GM23338 (cell line): ENCODE measurements around the gene CHST2. TPM values are rescaled to one million over a fixed set of nuclear protein-coding genes. Genes with fewer than 3 reads are reported as not detected.

Experiments
- ATAC-seq: fragments of 200-7000 bp; cut with Tn5 transposase; 3 replicates; pipeline ENCODE4 v1.9.1; 2020
- DNase-seq: peaks from one replicate; pipeline ENCODE4 v3.0.0-alpha.2; 2015; ENCODE audit warnings: low spot score
- H2AFZ ChIP-seq: fragments of 200-600 bp; sonication (generic); 2 replicates; pipeline ENCODE4 v1.8.0; 2016; ENCODE audit warnings: antibody characterized with exemption, mild to moderate bottlenecking, moderate library complexity
- H3F3A ChIP-seq: fragments of 200-600 bp; sonication (generic); replicated peaks from 2 replicates; pipeline ENCODE4 v1.8.0; 2017; ENCODE audit warnings: antibody characterized with exemption, mixed run types, low read depth
- H3K27ac ChIP-seq: fragments of 200-600 bp; sonication (generic); 2 replicates; pipeline ENCODE4 v1.6.1; 2016; ENCODE audit warnings: low read depth
- H3K27me3 ChIP-seq: fragments of 200-600 bp; sonication (generic); 2 replicates; pipeline ENCODE4 v1.8.0; 2016; ENCODE audit warnings: mild to moderate bottlenecking, mixed run types, moderate library complexity; ENCODE audit not compliant: insufficient read depth
- H3K36me3 ChIP-seq: fragments of 200-600 bp; sonication (generic); 2 replicates; pipeline ENCODE4 v1.8.0; 2016; ENCODE audit warnings: mild to moderate bottlenecking; ENCODE audit not compliant: insufficient read depth
- H3K4me1 ChIP-seq: fragments of 200-600 bp; sonication (generic); 2 replicates; pipeline ENCODE4 v1.8.0; 2016; ENCODE audit warnings: mild to moderate bottlenecking, moderate library complexity; ENCODE audit not compliant: insufficient read depth
- H3K4me2 ChIP-seq: fragments of 200-600 bp; sonication (generic); 2 replicates; pipeline ENCODE4 v1.7.1; 2017; ENCODE audit warnings: mixed run types
- H3K4me3 ChIP-seq: fragments of 200-600 bp; sonication (generic); 2 replicates; pipeline ENCODE4 v1.6.1; 2016; ENCODE audit warnings: mixed run types
- H3K79me2 ChIP-seq: fragments of 200-600 bp; sonication (generic); replicated peaks from 2 replicates; pipeline ENCODE4 v1.8.0; 2017; ENCODE audit warnings: mild to moderate bottlenecking; ENCODE audit not compliant: insufficient read depth
- H3K9me2 ChIP-seq: fragments of 200-600 bp; sonication (generic); 2 replicates; pipeline ENCODE4 v1.8.0; 2017; ENCODE audit not compliant: insufficient read depth
- H4K20me1 ChIP-seq: fragments of 200-600 bp; sonication (generic); replicated peaks from 2 replicates; pipeline ENCODE4 v1.8.0; 2017; ENCODE audit warnings: mild to moderate bottlenecking; ENCODE audit not compliant: insufficient read depth
- H3K27ac Mint-ChIP-seq: 2 replicates; pipeline ENCODE4 v1.8.0; 2020; ENCODE audit warnings: inconsistent platforms, mild to moderate bottlenecking, moderate library complexity, mixed read lengths
- H3K27me3 Mint-ChIP-seq: 3 replicates; pipeline ENCODE4 v1.8.0; 2022; ENCODE audit warnings: low read depth, mild to moderate bottlenecking, moderate library complexity, mixed read lengths, inconsistent platforms; ENCODE audit not compliant: insufficient read depth, poor library complexity
- H3K36me3 Mint-ChIP-seq: 3 replicates; pipeline ENCODE4 v1.8.0; 2021; ENCODE audit warnings: low read depth, mild to moderate bottlenecking, inconsistent platforms, moderate library complexity, mixed read lengths
- H3K4me1 Mint-ChIP-seq: 3 replicates; pipeline ENCODE4 v1.8.0; 2020; ENCODE audit warnings: mild to moderate bottlenecking, inconsistent platforms, mixed read lengths
- H3K4me3 Mint-ChIP-seq: 3 replicates; pipeline ENCODE4 v1.8.0; 2021; ENCODE audit warnings: moderate library complexity, mild to moderate bottlenecking, inconsistent platforms, mixed read lengths
- H3K9me3 Mint-ChIP-seq: 3 replicates; pipeline ENCODE4 v1.8.0; 2020; ENCODE audit warnings: moderate library complexity, mild to moderate bottlenecking, inconsistent platforms, mixed read lengths
- EZH2 ChIP-seq: fragments of 200-600 bp; sonication (generic); IDR thresholded peaks from one replicate; pipeline ENCODE4 v1.8.0; 2017; ENCODE audit warnings: antibody characterized with exemption, mild to moderate bottlenecking, low read depth; ENCODE audit not compliant: unreplicated experiment
- EZH2phosphoT487 ChIP-seq: fragments of 200-600 bp; sonication (generic); IDR thresholded peaks from one replicate; pipeline ENCODE4 v1.8.1; 2018; ENCODE audit warnings: antibody characterized with exemption; ENCODE audit not compliant: unreplicated experiment
- JUNB ChIP-seq: IDR thresholded peaks from one replicate; pipeline ENCODE4 v1.6.1; 2016; ENCODE audit warnings: antibody characterized with exemption; ENCODE audit not compliant: unreplicated experiment
- NANOG ChIP-seq: IDR thresholded peaks from 2 replicates; pipeline ENCODE4 v1.6.1; 2016; ENCODE audit warnings: antibody characterized with exemption, borderline replicate concordance
- POLR2AphosphoS5 ChIP-seq: IDR thresholded peaks from 2 replicates; pipeline ENCODE4 v1.6.1; 2016; ENCODE audit warnings: antibody characterized with exemption, low read depth
- STAT1 ChIP-seq: IDR thresholded peaks from one replicate; pipeline ENCODE4 v1.6.1; 2016; ENCODE audit warnings: antibody characterized with exemption; ENCODE audit not compliant: unreplicated experiment
- ZNF114 ChIP-seq: fragments of 250-450 bp; sonication (Bioruptor Pico); IDR thresholded peaks from 2 replicates; pipeline ENCODE4 v1.5.0; 2020; ENCODE audit warnings: mild to moderate bottlenecking, moderate library complexity
- ZNF331 ChIP-seq: fragments of 250-450 bp; sonication (Bioruptor Pico); IDR thresholded peaks from 2 replicates; pipeline ENCODE4 v1.5.0; 2020; ENCODE audit warnings: low read depth, mild to moderate bottlenecking, moderate library complexity
- polyA plus RNA-seq: library from polyadenylated mRNA; unstranded; fragments of >200 nt; fragmentation: Nextera tagmentation; extraction: Ambion mirVana; gene quantifications from 2 replicates; pipeline ENCODE4 v1.2.1, GENCODE V29; 2016
- total RNA-seq: library from RNA; depleted of rRNA; stranded (reverse); fragments of >200 nt; shearing (Covaris generic); gene quantifications from 2 replicates; pipeline ENCODE4 v1.2.3, GENCODE V29; 2014
- TF ChIP-seq, protein P1 (sequence below): IDR thresholded peaks from 2 replicates; pipeline ENCODE4 v1.6.1; 2016; ENCODE audit warnings: antibody characterized with exemption
- TF ChIP-seq, protein P2 (sequence below): fragments of 250-450 bp; sonication (Bioruptor Pico); IDR thresholded peaks from 2 replicates; pipeline ENCODE4 v1.5.0; 2020; ENCODE audit warnings: mild to moderate bottlenecking, moderate library complexity

The CHST2 gene
- total and polyA plus RNA-seq, 2 experiments from 2014 or later = 4.1 to 28.3 TPM

DNA sequence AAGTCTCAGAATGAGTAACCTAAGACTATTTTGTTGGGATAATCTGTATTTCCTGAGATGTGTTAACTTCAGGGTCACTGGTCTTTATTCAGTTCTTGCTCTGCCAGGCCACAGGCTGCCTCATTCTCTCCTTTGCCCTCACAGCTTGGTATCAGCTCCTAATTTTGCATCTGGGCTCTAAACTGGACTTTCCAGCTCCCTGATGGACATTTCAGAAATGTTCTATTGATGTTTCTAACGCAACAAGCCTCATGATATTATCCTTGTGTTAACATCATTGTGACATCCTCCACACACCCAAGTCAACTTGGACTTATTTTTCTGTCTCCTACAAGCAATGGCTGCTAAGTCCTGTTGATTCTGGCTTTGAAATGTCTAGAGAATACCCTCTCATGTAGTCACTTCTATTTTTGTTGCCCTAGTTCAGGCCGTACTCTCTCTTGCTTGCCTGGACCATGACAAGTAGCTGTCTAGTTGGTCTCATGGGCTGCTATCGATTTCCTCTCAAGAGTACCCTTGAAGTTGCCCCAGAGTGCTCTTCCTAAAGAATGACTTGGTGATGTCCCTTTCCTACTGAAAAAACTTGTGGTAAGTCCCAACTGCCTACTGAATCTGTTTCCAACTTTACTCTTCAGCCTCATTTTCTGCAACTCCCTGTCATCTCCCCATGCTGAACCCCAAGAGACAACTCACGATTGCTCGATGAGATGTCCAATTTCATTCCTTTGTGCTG, 52.7 kb downstream of the CHST2 start:
- ATAC-seq = no peak
- Mint-ChIP-seq H3K27me3 (peaks cover 7% of the 10 kb centered on the region), H3K4me3 (no peak overlapping the region), H3K4me1 (no peaks in the 10 kb centered on the region), H3K36me3 (peaks cover 12% of the 10 kb centered on the region), H3K9me3 (peaks cover 22% of the 10 kb centered on the region), H3K27ac (no peak overlapping the region)
- no peaks in the 10 kb centered on the region for H3F3A ChIP-seq
- H3K4me1 ChIP-seq = no peaks in the 10 kb centered on the region
- no peak overlapping the region for H2AFZ ChIP-seq
- TF ChIP-seq STAT1 (no peak), POLR2AphosphoS5 (no peak)
- no peaks in the 10 kb centered on the region for H3K79me2 ChIP-seq
- no peaks in the 10 kb centered on the region for H3K27me3 ChIP-seq
- peaks cover 5% of the 10 kb centered on the region for H3K9me2 ChIP-seq
- H3K36me3 ChIP-seq = no peaks in the 10 kb centered on the region
- H3K4me2 ChIP-seq = no peak overlapping the region
- H3K27ac ChIP-seq = no peak overlapping the region
- H4K20me1 ChIP-seq = no peaks in the 10 kb centered on the region
- no peak overlapping the region for H3K4me3 ChIP-seq
- no peak for DNase-seq

DNA sequence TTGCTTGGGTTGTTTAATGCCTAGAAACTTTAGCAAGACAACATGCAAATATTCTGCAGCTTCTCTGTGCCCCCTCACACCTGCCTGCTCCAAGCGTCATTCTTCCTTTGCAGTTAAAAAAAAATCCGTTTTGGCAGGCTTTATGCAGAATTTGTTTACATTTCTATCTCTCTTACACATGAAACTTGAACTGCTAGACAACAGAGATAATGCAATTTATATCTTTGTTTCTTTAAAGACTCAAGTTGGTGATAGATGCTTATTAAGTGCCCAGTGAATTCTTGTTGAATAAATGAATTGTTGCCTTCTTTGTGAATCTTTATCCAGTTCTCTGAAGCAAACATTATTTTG, 53.2 kb downstream of the CHST2 start:
- Mint-ChIP-seq H3K4me3 (no peak overlapping the region), H3K27ac (no peak overlapping the region), H3K9me3 (peaks cover 22% of the 10 kb centered on the region), H3K36me3 (peaks cover 12% of the 10 kb centered on the region), H3K27me3 (peaks cover 9% of the 10 kb centered on the region), H3K4me1 (no peaks in the 10 kb centered on the region)
- Histone ChIP-seq H3K4me2 (no peak overlapping the region), H3F3A (no peaks in the 10 kb centered on the region), H3K4me3 (no peak overlapping the region), H3K36me3 (no peaks in the 10 kb centered on the region), H3K27me3 (no peaks in the 10 kb centered on the region), H3K4me1 (no peaks in the 10 kb centered on the region), H3K9me2 (peaks cover 5% of the 10 kb centered on the region), H3K27ac (no peak overlapping the region), H4K20me1 (no peaks in the 10 kb centered on the region), H2AFZ (no peak overlapping the region), H3K79me2 (no peaks in the 10 kb centered on the region)
- ATAC-seq = no peak
- TF ChIP-seq ZNF114 (CRISPR knock-in tag) (no peak), NANOG (no peak)
- no peak for DNase-seq

DNA sequence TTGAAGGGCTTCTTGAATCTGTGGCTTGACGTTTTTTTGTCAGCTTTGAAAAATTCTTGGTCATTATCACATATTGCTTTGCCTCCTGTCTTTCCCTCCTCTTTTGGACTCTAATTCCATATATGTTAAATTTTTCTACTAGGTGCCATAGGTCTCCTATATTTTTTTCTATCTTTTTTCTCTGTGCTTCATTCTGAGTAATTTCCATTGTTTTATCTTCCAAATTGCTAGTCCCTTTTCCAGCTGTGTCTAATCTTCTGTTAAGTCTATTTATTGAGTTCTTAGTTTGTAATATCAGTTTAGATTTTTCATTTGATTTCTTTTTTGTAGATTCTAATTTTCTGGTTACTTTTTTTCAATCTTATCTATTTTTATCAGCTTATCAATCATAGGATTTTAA, 53.7 kb downstream of the CHST2 start:
- H3K9me3 Mint-ChIP-seq = peaks cover 22% of the 10 kb centered on the region
- H3K27ac Mint-ChIP-seq = no peak overlapping the region
- Histone ChIP-seq H3K36me3 (no peaks in the 10 kb centered on the region), H4K20me1 (no peaks in the 10 kb centered on the region), H3K9me2 (peaks cover 4% of the 10 kb centered on the region), H2AFZ (no peak overlapping the region), H3F3A (no peaks in the 10 kb centered on the region), H3K27ac (no peak overlapping the region), H3K4me2 (no peak overlapping the region), H3K27me3 (no peaks in the 10 kb centered on the region), H3K79me2 (no peaks in the 10 kb centered on the region), H3K4me1 (no peaks in the 10 kb centered on the region), H3K4me3 (no peak overlapping the region)
- no peak overlapping the region for H3K4me3 Mint-ChIP-seq
- no peaks in the 10 kb centered on the region for H3K4me1 Mint-ChIP-seq
- peaks cover 9% of the 10 kb centered on the region for H3K27me3 Mint-ChIP-seq
- peaks cover 12% of the 10 kb centered on the region for H3K36me3 Mint-ChIP-seq
- DNase-seq (no peak), ATAC-seq (no peak)
- TF ChIP-seq ZNF331 (CRISPR knock-in tag) (no peak), STAT1 (no peak), JUNB (no peak), EZH2phosphoT487 (no peak), EZH2 (no peak), NANOG (no peak)
- TF ChIP-seq, protein P1, sequence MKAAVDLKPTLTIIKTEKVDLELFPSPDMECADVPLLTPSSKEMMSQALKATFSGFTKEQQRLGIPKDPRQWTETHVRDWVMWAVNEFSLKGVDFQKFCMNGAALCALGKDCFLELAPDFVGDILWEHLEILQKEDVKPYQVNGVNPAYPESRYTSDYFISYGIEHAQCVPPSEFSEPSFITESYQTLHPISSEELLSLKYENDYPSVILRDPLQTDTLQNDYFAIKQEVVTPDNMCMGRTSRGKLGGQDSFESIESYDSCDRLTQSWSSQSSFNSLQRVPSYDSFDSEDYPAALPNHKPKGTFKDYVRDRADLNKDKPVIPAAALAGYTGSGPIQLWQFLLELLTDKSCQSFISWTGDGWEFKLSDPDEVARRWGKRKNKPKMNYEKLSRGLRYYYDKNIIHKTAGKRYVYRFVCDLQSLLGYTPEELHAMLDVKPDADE = no peak
- TF ChIP-seq, protein P2, sequence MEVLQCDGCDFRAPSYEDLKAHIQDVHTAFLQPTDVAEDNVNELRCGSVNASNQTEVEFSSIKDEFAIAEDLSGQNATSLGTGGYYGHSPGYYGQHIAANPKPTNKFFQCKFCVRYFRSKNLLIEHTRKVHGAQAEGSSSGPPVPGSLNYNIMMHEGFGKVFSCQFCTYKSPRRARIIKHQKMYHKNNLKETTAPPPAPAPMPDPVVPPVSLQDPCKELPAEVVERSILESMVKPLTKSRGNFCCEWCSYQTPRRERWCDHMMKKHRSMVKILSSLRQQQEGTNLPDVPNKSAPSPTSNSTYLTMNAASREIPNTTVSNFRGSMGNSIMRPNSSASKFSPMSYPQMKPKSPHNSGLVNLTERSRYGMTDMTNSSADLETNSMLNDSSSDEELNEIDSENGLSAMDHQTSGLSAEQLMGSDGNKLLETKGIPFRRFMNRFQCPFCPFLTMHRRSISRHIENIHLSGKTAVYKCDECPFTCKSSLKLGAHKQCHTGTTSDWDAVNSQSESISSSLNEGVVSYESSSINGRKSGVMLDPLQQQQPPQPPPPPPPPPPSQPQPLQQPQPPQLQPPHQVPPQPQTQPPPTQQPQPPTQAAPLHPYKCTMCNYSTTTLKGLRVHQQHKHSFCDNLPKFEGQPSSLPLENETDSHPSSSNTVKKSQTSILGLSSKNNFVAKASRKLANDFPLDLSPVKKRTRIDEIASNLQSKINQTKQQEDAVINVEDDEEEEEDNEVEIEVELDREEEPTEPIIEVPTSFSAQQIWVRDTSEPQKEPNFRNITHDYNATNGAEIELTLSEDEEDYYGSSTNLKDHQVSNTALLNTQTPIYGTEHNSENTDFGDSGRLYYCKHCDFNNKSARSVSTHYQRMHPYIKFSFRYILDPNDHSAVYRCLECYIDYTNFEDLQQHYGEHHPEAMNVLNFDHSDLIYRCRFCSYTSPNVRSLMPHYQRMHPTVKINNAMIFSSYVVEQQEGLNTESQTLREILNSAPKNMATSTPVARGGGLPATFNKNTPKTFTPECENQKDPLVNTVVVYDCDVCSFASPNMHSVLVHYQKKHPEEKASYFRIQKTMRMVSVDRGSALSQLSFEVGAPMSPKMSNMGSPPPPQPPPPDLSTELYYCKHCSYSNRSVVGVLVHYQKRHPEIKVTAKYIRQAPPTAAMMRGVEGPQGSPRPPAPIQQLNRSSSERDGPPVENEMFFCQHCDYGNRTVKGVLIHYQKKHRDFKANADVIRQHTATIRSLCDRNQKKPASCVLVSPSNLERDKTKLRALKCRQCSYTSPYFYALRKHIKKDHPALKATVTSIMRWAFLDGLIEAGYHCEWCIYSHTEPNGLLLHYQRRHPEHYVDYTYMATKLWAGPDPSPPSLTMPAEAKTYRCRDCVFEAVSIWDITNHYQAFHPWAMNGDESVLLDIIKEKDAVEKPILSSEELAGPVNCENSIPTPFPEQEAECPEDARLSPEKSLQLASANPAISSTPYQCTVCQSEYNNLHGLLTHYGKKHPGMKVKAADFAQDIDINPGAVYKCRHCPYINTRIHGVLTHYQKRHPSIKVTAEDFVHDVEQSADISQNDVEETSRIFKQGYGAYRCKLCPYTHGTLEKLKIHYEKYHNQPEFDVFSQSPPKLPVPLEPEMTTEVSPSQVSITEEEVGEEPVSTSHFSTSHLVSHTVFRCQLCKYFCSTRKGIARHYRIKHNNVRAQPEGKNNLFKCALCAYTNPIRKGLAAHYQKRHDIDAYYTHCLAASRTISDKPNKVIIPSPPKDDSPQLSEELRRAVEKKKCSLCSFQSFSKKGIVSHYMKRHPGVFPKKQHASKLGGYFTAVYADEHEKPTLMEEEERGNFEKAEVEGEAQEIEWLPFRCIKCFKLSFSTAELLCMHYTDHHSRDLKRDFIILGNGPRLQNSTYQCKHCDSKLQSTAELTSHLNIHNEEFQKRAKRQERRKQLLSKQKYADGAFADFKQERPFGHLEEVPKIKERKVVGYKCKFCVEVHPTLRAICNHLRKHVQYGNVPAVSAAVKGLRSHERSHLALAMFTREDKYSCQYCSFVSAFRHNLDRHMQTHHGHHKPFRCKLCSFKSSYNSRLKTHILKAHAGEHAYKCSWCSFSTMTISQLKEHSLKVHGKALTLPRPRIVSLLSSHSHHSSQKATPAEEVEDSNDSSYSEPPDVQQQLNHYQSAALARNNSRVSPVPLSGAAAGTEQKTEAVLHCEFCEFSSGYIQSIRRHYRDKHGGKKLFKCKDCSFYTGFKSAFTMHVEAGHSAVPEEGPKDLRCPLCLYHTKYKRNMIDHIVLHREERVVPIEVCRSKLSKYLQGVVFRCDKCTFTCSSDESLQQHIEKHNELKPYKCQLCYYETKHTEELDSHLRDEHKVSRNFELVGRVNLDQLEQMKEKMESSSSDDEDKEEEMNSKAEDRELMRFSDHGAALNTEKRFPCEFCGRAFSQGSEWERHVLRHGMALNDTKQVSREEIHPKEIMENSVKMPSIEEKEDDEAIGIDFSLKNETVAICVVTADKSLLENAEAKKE = no peak
